H9 (cell line): ENCODE results near the gene LGMN. TPM values are rescaled to one million over a fixed set of nuclear protein-coding genes. Genes with fewer than 3 reads are reported as not detected.

ENCODE experiments used
- DNase-seq: peaks from one replicate; pipeline ENCODE4 v3.0.0-alpha.2; 2017
- H2AFZ ChIP-seq: one replicate; pipeline ENCODE4 v1.6.1; 2013; ENCODE audit warnings: mild to moderate bottlenecking, low read length, control low read depth, moderate library complexity
- H2AK5ac ChIP-seq: 2 replicates; pipeline ENCODE4 v1.6.1; 2013; ENCODE audit warnings: low read length, control low read depth, mixed read lengths; ENCODE audit not compliant: insufficient read length
- H2BK120ac ChIP-seq: one replicate; pipeline ENCODE4 v1.6.1; 2013; ENCODE audit warnings: low read depth, mild to moderate bottlenecking, low read length, control low read depth, inconsistent platforms; ENCODE audit not compliant: poor library complexity, severe bottlenecking
- H2BK12ac ChIP-seq: 2 replicates; pipeline ENCODE4 v1.6.1; 2013; ENCODE audit warnings: low read length, control low read depth, mixed read lengths, low read depth; ENCODE audit not compliant: insufficient read length
- H2BK15ac ChIP-seq: 2 replicates; pipeline ENCODE4 v1.6.1; 2013; ENCODE audit warnings: low read depth, low read length, control low read depth
- H2BK20ac ChIP-seq: one replicate; pipeline ENCODE4 v1.6.1; 2013; ENCODE audit warnings: low read depth, mild to moderate bottlenecking, low read length, control low read depth, inconsistent platforms; ENCODE audit not compliant: poor library complexity, severe bottlenecking
- H2BK5ac ChIP-seq: 2 replicates; pipeline ENCODE4 v1.6.1; 2013; ENCODE audit warnings: low read length, control low read depth, mixed read lengths; ENCODE audit not compliant: insufficient read length
- H3K14ac ChIP-seq: 2 replicates; pipeline ENCODE4 v1.6.1; 2013; ENCODE audit warnings: low read length, control low read depth; ENCODE audit not compliant: insufficient read depth
- H3K18ac ChIP-seq: 2 replicates; pipeline ENCODE4 v1.6.1; 2013; ENCODE audit warnings: low read depth, mild to moderate bottlenecking, mixed read lengths, low read length, control low read depth; ENCODE audit not compliant: insufficient read length
- H3K23ac ChIP-seq: 2 replicates; pipeline ENCODE4 v1.6.1; 2013; ENCODE audit warnings: low read length, control low read depth, mixed read lengths, low read depth; ENCODE audit not compliant: insufficient read length
- H3K23me2 ChIP-seq: 2 replicates; pipeline ENCODE4 v1.6.1; 2013; ENCODE audit warnings: low read depth, mild to moderate bottlenecking, mixed read lengths, low read length, control low read depth; ENCODE audit not compliant: insufficient read length, poor library complexity, severe bottlenecking
- H3K27ac ChIP-seq: 2 replicates; pipeline ENCODE4 v1.5.1; 2013; ENCODE audit warnings: low read length, control low read depth, mixed read lengths, low read depth; ENCODE audit not compliant: insufficient read length
- H3K27me3 ChIP-seq: 2 replicates; pipeline ENCODE4 v1.6.1; 2013; ENCODE audit warnings: low read length, control low read depth, inconsistent platforms; ENCODE audit not compliant: insufficient read depth
- H3K4ac ChIP-seq: 2 replicates; pipeline ENCODE4 v1.6.1; 2013; ENCODE audit warnings: low read depth, mild to moderate bottlenecking, control low read depth, inconsistent platforms, low read length, moderate library complexity
- H3K4me1 ChIP-seq: 2 replicates; pipeline ENCODE4 v1.6.1; 2013; ENCODE audit warnings: low read length, control low read depth, inconsistent platforms; ENCODE audit not compliant: insufficient read depth
- H3K4me2 ChIP-seq: 2 replicates; pipeline ENCODE4 v1.6.1; 2013; ENCODE audit warnings: low read length, control low read depth, mixed read lengths; ENCODE audit not compliant: insufficient read length, insufficient read depth
- H3K56ac ChIP-seq: 2 replicates; pipeline ENCODE4 v1.6.1; 2013; ENCODE audit warnings: low read depth, mild to moderate bottlenecking, mixed read lengths, low read length, control low read depth; ENCODE audit not compliant: insufficient read length
- H3K79me1 ChIP-seq: 2 replicates; pipeline ENCODE4 v1.6.1; 2013; ENCODE audit warnings: low read depth, mild to moderate bottlenecking, moderate library complexity, low read length, control low read depth, inconsistent platforms; ENCODE audit not compliant: insufficient read depth, poor library complexity, severe bottlenecking
- H3K79me2 ChIP-seq: 2 replicates; pipeline ENCODE4 v1.6.1; 2013; ENCODE audit warnings: low read length, control low read depth, inconsistent platforms; ENCODE audit not compliant: insufficient read depth
- H3K9ac ChIP-seq: 2 replicates; pipeline ENCODE4 v1.6.1; 2013; ENCODE audit warnings: low read length, control low read depth, mixed read lengths; ENCODE audit not compliant: insufficient read length; ENCODE audit errors: extremely low read depth
- H3K9me3 ChIP-seq: one replicate; pipeline ENCODE4 v1.6.1; 2013; ENCODE audit warnings: low read depth, low read length, inconsistent platforms; ENCODE audit not compliant: control insufficient read depth
- H3T11ph ChIP-seq: one replicate; pipeline ENCODE4 v1.6.1; 2013; ENCODE audit warnings: mild to moderate bottlenecking, low read length, control low read depth, inconsistent platforms
- H4K20me1 ChIP-seq: one replicate; pipeline ENCODE4 v1.6.1; 2013; ENCODE audit not compliant: control insufficient read depth, insufficient read length, insufficient read depth
- H4K5ac ChIP-seq: 2 replicates; pipeline ENCODE4 v1.6.1; 2013; ENCODE audit warnings: low read depth, mild to moderate bottlenecking, mixed read lengths, low read length, control low read depth; ENCODE audit not compliant: insufficient read length
- H4K8ac ChIP-seq: replicated peaks from 2 replicates; pipeline ENCODE4 v1.6.1; 2013; ENCODE audit warnings: low read length, control low read depth, mixed read lengths, low read depth; ENCODE audit not compliant: insufficient read length
- H4K91ac ChIP-seq: 2 replicates; pipeline ENCODE4 v1.6.1; 2013; ENCODE audit warnings: low read depth, mild to moderate bottlenecking, moderate library complexity, mixed read lengths, low read length, control low read depth; ENCODE audit not compliant: insufficient read length
- H3K27ac Mint-ChIP-seq, 3 experiments: 2 replicates in 2 of 3; 3 replicates in 1 of 3; pipeline ENCODE4 v1.8.0; 2020 to 2021; ENCODE audit warnings: mixed read lengths in 3 of 3, mild to moderate bottlenecking in 1 of 3, moderate library complexity in 1 of 3
- H3K27me3 Mint-ChIP-seq: 2 replicates; pipeline ENCODE4 v1.8.0; 2021; ENCODE audit warnings: low read depth, mild to moderate bottlenecking, moderate library complexity, mixed read lengths
- H3K36me3 Mint-ChIP-seq, 3 experiments: 2 replicates in 2 of 3; 3 replicates in 1 of 3; pipeline ENCODE4 v1.8.0; 2020 to 2021; ENCODE audit warnings: low read depth in 3 of 3, mixed read lengths in 3 of 3; ENCODE audit not compliant: insufficient read depth in 1 of 3
- H3K4me1 Mint-ChIP-seq, 2 experiments: 2 replicates each; pipeline ENCODE4 v1.8.0; 2020; ENCODE audit warnings: mixed read lengths in 2 of 2
- H3K4me3 Mint-ChIP-seq, 2 experiments: 2 replicates in 1 of 2; 3 replicates in 1 of 2; pipeline ENCODE4 v1.8.0; 2020 to 2021; ENCODE audit warnings: mild to moderate bottlenecking in 2 of 2, mixed read lengths in 2 of 2, moderate library complexity in 1 of 2
- H3K9me3 Mint-ChIP-seq, 2 experiments: 2 replicates in 1 of 2; 3 replicates in 1 of 2; pipeline ENCODE4 v1.8.0; 2020; ENCODE audit warnings: mild to moderate bottlenecking in 2 of 2, mixed read lengths in 2 of 2, moderate library complexity in 1 of 2
- CTCF ChIP-seq: fragments of 200-600 bp; sonication (generic); conservative IDR thresholded peaks from 3 replicates; pipeline ENCODE4 v1.8.0; 2021; ENCODE audit warnings: antibody characterized with exemption, mild to moderate bottlenecking
- WGBS: extraction: QIAGEN DNeasy Blood & Tissue Kit; methylation state at CpG from one replicate; pipeline ENCODE4 v1.1.7; 2013; ENCODE audit warnings: missing lambda C conversion rate, low lambda C conversion rate, mixed read lengths; ENCODE audit not compliant: insufficient read length; ENCODE audit errors: extremely low coverage; 5-methylcytosine and 5-hydroxymethylcytosine counted together
- total RNA-seq: library from RNA; stranded (reverse); gene quantifications from 2 replicates; pipeline ENCODE4 v1.2.1, GENCODE V29; 2021

The LGMN gene
- total RNA-seq, 1 experiment from 2014 or later: 55.3 TPM

GRCh38 chr14:92706386-92706785 is 42.0 kb downstream of the LGMN start:
- Histone ChIP-seq H4K91ac (no peak overlapping the region), H4K20me1 (no peaks in the 10 kb centered on the region), H4K5ac (no peak overlapping the region), H3K4me1 (no peaks in the 10 kb centered on the region), H2BK12ac (no peak overlapping the region), H2AK5ac (no peak overlapping the region), H3K14ac (no peak overlapping the region), H3K27me3 (no peaks in the 10 kb centered on the region), H4K8ac (no peak overlapping the region), H3T11ph (no peak overlapping the region), H3K79me1 (no peaks in the 10 kb centered on the region), H3K27ac (no peak overlapping the region), H3K4ac (no peak overlapping the region), H3K23me2 (no peaks in the 10 kb centered on the region), H3K23ac (no peak overlapping the region), H3K9me3 (no peaks in the 10 kb centered on the region), H2AFZ (no peak overlapping the region), H2BK120ac (no peak overlapping the region), H2BK15ac (no peak overlapping the region), H3K79me2 (no peaks in the 10 kb centered on the region), H2BK20ac (no peak overlapping the region), H3K56ac (no peak overlapping the region), H3K4me2 (no peak overlapping the region), H3K9ac (no peak overlapping the region), H2BK5ac (no peak overlapping the region), H3K18ac (no peak overlapping the region)
- Mint-ChIP-seq H3K27me3 (peaks cover 2% of the 10 kb centered on the region; the same call in 1 of the 2 replicates), H3K9me3 (no peaks in the 10 kb centered on the region), H3K36me3 (peaks cover 21 to 56% (median 40%) of the 10 kb centered on the region in 3 experiments), H3K4me1 (peaks cover 2% of the 10 kb centered on the region in 2 experiments; a peak in 2 of 4 replicates), H3K27ac (no peak overlapping the region; a peak in 1 of 7 replicates), H3K4me3 (no peak overlapping the region)
- DNase-seq: no peak
- TF ChIP-seq CTCF: no peak
- WGBS: no CpG with 5 or more reads among the region's 15 CpGs
